Measurements from ENCODE around the gene TNFRSF17. TPM values are rescaled to one million over a fixed set of nuclear protein-coding genes. Genes with fewer than 3 reads are reported as not detected.

Gene TNFRSF17
- total and polyA plus RNA-seq, 2 of the 8 experiments (the other 6 are each of a cell fraction or from before 2014, with no cell fraction given) = not detected

GRCh38 chr16:12016291-12016947 lies 51.4 kb downstream of the TNFRSF17 start (continued):
- TF ChIP-seq ATF2 (IDR thresholded peaks at IDR 0.05; ENCODE audit: low read length) (no peak), POU5F1 (IDR thresholded peaks at IDR 0.05; ENCODE audit: low read depth, low read length) (no peak), EP300 (IDR thresholded peaks at IDR 0.05; ENCODE audit: borderline replicate concordance in 1 of 2, low read depth in 2 of 2, low read length in 2 of 2) (no peak)

All from H1 (cell line).